Rectal smooth muscle tissue (tissue), 1 donor: Measurements from ENCODE around the gene C2orf81.
"Not testable (repeated sequence)": the region's sequence is repeated elsewhere in the genome, so short reads cannot be mapped to it uniquely, and the experiment has no call there.

ENCODE experiments used
- H3K27ac ChIP-seq: one replicate; pipeline ENCODE4 v1.7.0; 2013; ENCODE audit warnings: low read depth, low read length, inconsistent platforms
- H3K27me3 ChIP-seq: one replicate; pipeline ENCODE4 v1.7.0; 2013; ENCODE audit warnings: low read length; ENCODE audit not compliant: control insufficient read depth, insufficient read depth
- H3K36me3 ChIP-seq: one replicate; pipeline ENCODE4 v1.7.0; 2013; ENCODE audit warnings: low read length; ENCODE audit not compliant: control insufficient read depth, insufficient read depth
- H3K4me1 ChIP-seq: one replicate; pipeline ENCODE4 v1.7.0; 2013; ENCODE audit warnings: low read length; ENCODE audit not compliant: control insufficient read depth, insufficient read depth
- H3K4me3 ChIP-seq: one replicate; pipeline ENCODE4 v1.7.0; 2013; ENCODE audit warnings: low read length
- H3K9ac ChIP-seq: one replicate; pipeline ENCODE4 v1.7.0; 2013; ENCODE audit warnings: low read length

Gene C2orf81

DNA sequence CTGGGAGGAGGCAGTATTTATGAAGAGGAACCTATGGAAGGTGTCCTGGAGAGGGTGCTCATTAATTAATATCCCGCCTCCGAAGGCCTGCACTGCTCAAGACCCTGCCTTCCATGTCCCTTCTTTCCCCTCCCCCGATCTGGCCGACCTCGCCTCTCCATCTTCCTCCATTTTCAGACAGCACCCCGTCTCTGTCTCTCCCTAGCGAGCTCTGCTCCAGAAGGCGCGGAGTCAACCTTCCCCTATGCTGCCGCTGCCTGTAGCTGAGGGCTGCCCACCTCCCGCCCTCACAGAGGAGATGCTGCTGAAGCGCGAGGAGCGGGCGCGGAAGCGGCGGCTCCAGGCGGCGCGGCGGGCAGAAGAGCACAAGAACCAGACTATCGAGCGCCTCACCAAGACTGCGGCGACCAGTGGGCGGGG, 35.7 kb upstream of the C2orf81 start:
- H3K9ac ChIP-seq: no peak overlapping the region

DNA sequence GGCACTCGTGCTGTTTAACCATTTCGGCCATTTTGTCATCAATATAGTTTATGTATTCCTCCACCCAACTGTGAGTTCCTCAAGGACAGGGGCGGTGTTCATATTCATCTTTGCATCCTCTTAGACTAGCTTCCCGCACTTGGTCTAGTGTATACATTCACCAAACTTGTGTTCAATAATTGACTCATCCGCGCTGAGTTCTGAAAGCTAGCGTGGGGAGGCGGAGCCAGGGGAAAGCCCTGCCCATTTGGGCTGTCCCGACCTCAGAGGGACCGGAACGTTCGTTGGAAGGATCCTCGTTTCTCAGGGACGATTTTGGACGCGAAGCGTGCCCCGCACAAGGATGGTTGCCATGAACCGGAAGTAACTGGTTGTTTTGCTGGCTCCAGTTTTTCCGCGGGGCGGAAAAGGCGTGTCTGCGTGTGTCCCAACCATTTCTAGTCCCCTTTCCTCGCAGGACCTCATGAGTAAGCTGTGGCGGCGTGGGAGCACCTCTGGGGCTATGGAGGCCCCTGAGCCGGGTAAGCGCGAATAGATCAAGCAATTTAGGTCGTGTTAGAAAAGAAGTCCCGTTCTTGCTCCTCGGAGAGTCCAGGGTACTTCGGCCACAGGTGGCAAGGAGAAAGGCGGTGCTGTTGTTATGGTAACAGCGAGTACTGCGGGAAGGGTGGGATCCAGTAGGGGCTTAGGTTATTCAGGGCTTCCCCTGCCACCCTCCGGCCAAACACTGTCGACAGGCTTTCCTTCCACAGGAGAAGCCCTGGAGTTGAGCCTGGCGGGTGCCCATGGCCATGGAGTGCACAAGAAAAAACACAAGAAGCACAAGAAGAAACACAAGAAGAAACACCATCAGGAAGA, 33.5 kb upstream of the C2orf81 start, which contains the start of gene INO80B:
Gene INO80B (plus strand): TSS at position 434 of the 858 bp plus-strand sequence. CDS start 30 bp downstream, at position 464.
- Histone ChIP-seq H3K4me1 (peaks cover 22% of the 10 kb centered on the region), H3K4me3 (peak within 1 kb of the TSS; percentile 98), H3K9ac (peak within 1 kb of the TSS; percentile 75), H3K27ac (peak within 1 kb of the TSS; percentile 67), H3K27me3 (no peaks in the 10 kb centered on the region), H3K36me3 (no peaks in the 10 kb centered on the region)

More for the DNA sequence above, 35.7 kb upstream of the C2orf81 start:
- Histone ChIP-seq H3K4me3 (peak overlapping the region; percentile 85), H3K27me3 (no peaks in the 10 kb centered on the region), H3K36me3 (peaks cover 4% of the 10 kb centered on the region), H3K27ac (peak overlapping the region; percentile 98), H3K4me1 (peaks cover 22% of the 10 kb centered on the region)

DNA sequence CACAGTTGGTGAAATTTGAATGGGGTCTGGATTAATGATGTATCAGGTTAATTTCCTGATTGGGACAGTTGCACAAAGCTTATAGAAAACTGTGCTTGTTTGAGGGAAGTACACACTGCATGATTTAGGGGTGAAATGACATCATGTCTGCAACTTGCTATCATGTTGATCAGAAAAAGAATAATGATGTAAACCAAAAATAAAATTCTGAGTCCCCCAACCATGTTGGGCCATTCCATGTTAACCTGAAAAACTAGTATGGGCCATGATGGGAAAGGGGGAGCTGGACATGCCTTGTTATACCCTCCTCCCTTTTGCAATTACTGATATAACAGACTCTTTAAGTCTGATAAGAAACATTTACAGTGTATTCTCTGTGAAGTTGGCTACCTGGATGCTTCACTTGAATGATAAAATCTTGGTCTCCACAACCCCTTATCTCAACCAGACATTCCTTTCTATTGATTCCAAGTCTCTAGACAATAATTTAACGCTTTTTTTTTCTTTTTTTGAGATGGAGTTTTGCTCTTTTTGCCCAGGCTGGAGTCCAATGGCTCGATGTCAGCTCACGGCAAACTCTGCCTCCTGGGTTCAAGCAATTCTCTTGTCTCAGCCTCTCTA, 29.3 kb upstream of the C2orf81 start:
- H3K4me3 ChIP-seq: no peak overlapping the region
- H3K36me3 ChIP-seq: no peaks in the 10 kb centered on the region
- H3K27ac ChIP-seq: no peak overlapping the region
- H3K9ac ChIP-seq: no peak overlapping the region
- no peaks in the 10 kb centered on the region for H3K27me3 ChIP-seq
- H3K4me1 ChIP-seq: peaks cover 6% of the 10 kb centered on the region

DNA sequence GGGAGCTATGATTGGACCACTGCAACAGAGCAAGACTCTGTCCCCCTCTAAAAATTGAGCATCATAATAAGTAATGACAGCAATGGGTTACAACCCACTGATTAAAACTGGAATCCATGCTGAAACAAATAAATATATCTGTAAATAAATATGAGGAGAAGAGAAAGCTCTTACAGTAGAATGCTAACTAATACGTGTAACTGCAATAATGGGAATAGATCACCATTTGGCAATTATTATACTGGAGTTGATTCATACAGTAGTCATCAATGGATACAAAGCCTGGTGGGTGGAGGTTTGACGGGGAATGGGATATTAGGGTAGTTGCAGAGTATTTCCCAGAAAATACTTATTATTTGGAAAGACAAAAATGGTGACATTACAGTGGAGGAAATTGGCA, 27.4 kb upstream of the C2orf81 start:
- no peak overlapping the region for H3K4me3 ChIP-seq
- no peak overlapping the region for H3K9ac ChIP-seq
- no peak overlapping the region for H3K27ac ChIP-seq
- H3K36me3 ChIP-seq: no peaks in the 10 kb centered on the region
- H3K27me3 ChIP-seq: no peaks in the 10 kb centered on the region
- H3K4me1 ChIP-seq: no peaks in the 10 kb centered on the region

DNA sequence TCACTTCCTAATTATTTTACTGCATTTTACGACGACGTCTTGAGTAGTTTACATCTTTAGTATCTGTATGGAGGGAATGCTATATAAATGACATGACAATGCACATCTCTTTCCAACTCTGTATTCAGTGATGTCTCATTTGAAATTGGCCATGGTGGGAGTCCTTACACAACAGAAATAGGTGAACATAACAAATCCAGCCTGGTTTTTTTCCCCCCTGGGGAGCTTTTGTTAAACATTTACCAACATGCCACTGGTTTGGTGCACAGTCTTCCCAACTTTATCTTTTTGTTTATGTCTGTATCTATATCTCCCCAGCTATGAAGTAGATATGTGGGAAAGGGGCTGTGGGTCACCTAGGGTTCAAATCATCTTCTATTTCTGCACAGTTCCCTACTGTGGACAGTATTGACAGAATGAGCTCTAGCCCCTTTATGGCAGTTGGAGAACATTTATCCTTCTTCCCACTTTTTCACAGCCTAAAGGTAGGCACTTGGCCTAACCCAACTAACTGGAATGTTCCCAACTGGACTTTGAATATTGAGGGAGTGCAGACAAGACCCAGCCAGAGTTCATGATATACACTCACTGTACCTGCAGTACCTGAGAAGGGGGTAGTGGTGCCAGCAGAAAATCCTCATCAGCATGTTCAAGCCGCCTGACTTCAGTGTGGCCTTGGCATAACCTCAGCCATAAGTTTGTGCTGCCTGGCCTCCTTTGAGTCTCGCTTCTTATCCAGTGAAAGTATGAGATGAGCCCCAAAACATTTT, 26.0 kb upstream of the C2orf81 start:
- Histone ChIP-seq H3K4me3 (no peak overlapping the region), H3K4me1 (no peaks in the 10 kb centered on the region), H3K36me3 (no peaks in the 10 kb centered on the region), H3K27me3 (no peaks in the 10 kb centered on the region), H3K9ac (no peak overlapping the region), H3K27ac (no peak overlapping the region)

DNA sequence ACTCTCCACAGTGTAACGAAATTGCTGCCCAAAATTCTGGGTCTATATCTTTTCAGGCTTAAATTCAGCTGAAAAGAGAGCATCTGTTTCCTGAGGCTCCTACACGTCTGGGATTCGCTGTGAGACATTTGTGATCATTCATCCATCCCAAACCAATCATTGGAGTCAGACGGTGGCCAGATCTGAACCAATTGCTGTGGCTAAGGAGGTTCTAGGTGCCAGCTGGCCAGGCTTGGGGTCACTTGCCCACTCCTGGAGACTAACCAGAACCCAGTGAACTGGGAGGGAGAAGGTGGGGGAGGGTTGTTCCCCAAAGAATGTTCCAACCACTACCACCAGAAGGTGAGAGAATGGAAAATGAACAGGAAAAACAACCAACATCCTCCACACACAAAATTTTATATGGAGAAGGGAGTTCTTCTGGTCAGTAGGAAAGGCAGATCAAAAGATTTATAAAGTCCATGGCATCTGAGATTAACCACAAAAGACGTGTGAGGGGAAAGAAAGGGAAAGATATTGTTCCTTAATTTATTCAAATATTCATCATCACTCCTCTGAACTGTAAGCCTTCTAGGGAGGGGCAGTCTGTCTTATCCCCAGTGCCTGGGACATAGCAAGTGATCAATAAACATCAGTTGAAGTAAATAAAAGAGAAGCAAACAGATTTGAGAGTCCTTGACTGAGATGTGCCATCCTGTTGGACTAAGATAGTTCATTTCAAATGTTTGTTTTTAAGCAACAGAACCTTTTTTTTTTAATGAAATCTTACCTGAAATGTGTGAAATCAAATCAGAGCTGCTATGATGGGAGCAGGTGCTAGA, 23.3 kb upstream of the C2orf81 start:
- H3K27ac ChIP-seq: no peak overlapping the region

DNA sequence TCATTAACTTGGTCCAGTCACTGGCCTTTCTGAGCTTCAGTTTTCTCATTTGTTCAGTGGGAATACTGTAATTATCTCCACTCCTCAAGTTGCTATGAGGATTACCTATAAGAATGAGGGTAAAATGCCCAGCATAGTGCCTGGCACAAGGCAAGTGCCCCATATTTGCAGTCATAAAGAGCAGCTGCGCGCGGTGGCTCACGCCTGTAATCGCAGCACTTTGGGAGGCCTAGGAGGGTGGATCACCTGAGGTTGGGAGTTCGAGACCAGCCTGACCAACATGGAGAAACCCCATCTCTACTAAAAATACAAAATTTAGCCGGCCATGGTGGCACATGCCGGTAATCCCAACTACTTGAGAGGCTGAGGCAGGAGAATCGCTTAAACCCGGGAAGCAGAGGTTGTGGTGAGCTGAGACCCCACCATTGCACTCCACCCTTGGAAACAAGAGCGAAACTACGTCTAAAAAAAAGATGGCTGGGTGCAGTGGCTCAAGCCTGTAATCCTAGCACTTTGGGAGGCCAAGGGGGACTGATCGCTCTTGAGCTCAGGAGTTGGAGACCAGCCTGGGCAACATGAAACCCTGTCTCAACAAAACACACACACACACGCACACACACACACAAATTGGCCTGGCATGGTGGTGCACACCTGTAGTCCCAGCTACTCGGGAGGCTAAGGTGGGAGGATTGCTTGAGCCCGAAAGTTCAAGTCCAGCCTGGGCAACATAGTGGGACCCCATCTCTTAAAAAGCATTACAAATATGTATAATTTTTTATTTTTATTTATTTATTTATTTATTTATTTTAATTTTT, 21.3 kb upstream of the C2orf81 start:
- H3K27ac ChIP-seq, H3K9ac ChIP-seq, H3K27me3 ChIP-seq, H3K36me3 ChIP-seq: not testable (repeated sequence)
- Histone ChIP-seq H3K4me3 (peak overlapping the region; percentile 90), H3K4me1 (peaks cover 13% of the 10 kb centered on the region)

More for the DNA sequence above, 23.3 kb upstream of the C2orf81 start:
- no peaks in the 10 kb centered on the region for H3K27me3 ChIP-seq
- H3K4me1 ChIP-seq: peaks cover 7% of the 10 kb centered on the region
- no peaks in the 10 kb centered on the region for H3K36me3 ChIP-seq
- H3K9ac ChIP-seq: no peak overlapping the region
- no peak overlapping the region for H3K4me3 ChIP-seq

DNA sequence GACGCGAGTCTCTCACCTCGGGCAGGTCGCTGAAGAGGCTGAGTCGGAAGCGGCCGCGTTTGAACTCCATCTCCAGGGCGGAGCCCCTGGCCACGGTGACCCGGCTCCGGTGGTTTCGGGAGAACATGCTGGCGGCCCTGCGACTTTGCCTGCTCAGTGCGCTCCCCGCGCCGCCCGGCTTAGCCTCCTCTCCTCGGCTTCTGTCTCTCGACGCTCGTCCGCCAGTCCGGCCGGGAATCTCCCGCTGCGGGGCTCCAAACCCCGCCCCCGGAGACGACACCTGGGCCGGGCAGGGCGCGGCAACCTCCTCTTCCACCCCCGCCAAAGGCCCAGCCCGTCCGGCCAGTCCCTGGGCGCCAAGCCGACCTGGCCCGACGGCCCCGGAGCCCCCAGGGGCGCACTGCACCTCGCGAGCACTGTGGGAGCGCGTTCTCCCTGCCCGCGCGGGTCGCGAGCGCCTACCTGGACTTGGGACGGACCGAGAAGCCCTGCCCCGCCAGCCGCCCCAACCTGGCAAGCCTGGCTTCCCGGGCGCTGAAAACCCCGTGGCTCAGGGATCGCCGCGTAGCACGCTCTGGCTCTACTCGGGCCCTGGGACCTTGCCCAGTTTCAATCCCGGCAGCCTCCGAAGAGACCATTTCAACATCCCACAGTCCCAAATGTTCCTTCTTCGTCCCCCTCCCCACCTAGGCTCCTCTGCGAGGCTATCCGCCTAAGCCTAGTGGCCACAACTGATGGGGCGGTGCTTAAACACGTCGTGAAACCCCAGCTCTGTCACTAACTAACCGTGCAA, 20.5 kb upstream of the C2orf81 start, which contains the start of gene RTKN:
Gene RTKN (minus strand): TSS at position 248 of the 793 bp plus-strand sequence. CDS start 121 bp downstream, at position 127.
- no peaks in the 10 kb centered on the region for H3K36me3 ChIP-seq
- H3K27ac ChIP-seq: peak within 1 kb of the TSS; percentile 65
- no peaks in the 10 kb centered on the region for H3K27me3 ChIP-seq
- peak within 1 kb of the TSS; percentile 90 for H3K4me3 ChIP-seq
- H3K9ac ChIP-seq: peak within 1 kb of the TSS; percentile 42
- peaks cover 16% of the 10 kb centered on the region for H3K4me1 ChIP-seq

DNA sequence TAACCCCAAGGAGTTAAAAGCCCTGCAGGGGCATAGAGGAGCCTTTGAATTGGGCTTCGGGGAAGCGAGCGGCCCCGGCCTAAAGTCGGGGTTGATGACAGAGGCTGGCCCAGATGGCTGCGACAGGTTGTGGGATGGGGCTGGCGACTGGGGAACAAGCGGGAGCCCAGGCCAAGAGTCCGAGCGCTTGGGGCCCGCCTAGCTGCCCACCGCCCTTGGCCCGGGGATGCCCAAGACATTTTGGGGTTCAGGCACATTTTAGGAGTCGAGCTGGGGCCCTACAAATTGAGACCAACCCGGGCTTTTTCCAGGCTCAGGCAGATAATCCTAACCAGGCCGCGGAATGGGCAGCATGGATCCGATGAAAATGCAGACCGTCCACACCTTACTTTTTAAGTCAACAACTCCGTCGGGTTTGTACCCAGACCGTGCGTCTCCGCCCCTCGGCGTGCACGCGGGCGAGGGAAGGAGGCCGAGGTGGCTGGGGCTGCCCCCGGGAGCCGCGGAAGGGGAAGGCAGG, 19.8 kb upstream of the C2orf81 start:
- H3K4me3 ChIP-seq: peak overlapping the region; percentile 90
- H3K9ac ChIP-seq: peak overlapping the region; percentile 42
- H3K36me3 ChIP-seq: no peaks in the 10 kb centered on the region
- peak overlapping the region; percentile 65 for H3K27ac ChIP-seq
- no peaks in the 10 kb centered on the region for H3K27me3 ChIP-seq
- H3K4me1 ChIP-seq: peaks cover 18% of the 10 kb centered on the region

DNA sequence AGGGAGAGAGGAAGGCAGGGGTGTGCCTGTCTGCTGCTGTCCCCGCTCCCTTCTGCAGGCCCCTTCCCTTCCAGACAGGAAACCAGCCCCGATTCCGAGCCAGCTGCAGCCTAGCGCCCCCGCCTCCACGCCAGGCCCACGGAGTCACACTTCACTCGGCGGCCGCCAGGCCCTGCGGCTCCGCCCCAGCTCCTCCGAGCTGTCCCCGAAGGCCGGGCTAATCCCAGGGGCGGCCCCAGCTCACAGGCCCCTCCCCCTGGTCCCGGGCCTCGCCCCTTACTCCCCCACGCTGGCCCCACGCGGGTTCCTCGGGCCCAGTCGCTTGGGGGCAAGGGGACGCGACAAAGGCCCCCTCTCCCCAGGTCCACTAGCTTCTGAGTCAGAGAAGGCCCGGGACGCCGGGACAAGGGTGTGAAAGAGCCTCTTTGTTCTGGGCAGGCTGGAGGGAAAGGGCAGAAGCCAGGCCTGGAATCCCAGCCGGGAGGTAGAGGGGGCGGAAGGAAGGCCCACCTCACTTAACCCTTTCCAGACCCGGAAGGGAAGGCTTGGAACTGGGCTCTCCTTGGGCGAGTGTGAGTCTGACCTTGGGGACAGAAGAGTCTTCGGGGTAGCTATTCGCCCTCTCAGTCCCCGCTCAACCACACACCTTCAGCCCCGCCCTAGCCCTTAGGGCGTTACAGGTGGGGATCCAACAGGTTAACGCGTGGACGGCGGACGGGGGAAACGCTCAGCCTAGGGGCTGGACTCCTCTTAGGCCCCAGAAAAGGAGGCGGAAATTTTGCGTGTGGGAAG, 19.2 kb upstream of the C2orf81 start:
- Histone ChIP-seq H3K4me1 (peaks cover 18% of the 10 kb centered on the region), H3K9ac (peak overlapping the region; percentile 53), H3K36me3 (no peaks in the 10 kb centered on the region), H3K27me3 (no peaks in the 10 kb centered on the region), H3K4me3 (peak overlapping the region; percentile 90), H3K27ac (peak overlapping the region; percentile 65)
